GM19328 (cell line): ENCODE measurements around the gene WASHC1.
"Not testable (repeated sequence)": the region's sequence is repeated elsewhere in the genome, so short reads cannot be mapped to it uniquely, and the experiment has no call there.

ENCODE experiments used
- ATAC-seq: cut with Tn5 transposase; IDR thresholded peaks from one replicate; pipeline ENCODE4 v1.9.1; 2021; ENCODE audit warnings: mild to moderate bottlenecking, moderate library complexity; ENCODE audit not compliant: unreplicated experiment

The WASHC1 gene

DNA sequence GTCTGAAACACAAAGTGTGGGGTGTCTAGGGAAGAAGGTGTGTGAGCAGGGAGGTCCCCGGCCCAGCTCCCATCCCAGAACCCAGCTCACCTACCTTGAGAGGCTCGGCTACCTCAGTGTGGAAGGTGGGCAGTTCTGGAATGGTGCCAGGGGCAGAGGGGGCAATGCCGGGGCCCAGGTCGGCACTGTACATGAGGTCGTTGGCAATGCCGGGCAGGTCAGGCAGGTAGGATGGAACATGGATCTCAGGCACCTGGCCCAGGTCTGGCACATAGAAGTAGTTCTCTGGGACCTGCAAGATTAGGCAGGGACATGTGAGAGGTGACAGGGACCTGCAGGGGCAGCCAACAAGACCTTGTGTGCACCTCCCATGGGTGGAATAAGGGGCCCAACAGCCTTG, 12.4 kb downstream of the WASHC1 start:
- ATAC-seq = not testable (repeated sequence)

DNA sequence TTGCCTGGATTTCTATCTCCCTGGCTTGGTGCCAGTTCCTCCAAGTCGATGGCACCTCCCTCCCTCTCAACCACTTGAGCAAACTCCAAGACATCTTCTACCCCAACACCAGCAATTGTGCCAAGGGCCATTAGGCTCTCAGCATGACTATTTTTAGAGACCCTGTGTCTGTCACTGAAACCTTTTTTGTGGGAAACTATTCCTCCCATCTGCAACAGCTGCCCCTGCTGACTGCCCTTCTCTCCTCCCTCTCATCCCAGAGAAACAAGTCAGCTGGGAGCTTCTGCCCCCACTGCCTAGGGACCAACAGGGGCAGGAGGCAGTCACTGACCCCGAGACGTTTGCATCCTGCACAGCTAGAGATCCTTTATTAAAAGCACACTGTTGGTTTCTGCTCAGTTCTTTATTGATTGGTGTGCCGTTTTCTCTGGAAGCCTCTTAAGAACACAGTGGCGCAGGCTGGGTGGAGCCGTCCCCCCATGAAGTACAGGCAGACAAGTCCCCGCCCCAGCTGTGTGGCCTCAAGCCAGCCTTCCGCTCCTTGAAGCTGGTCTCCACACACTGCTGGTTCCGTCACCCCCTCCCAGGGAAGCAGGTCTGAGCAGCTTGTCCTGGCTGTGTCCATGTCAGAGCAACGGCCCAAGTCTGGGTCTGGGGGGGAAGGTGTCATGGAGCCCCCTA, 15.0 kb downstream of the WASHC1 start:
- not testable (repeated sequence) for ATAC-seq

DNA sequence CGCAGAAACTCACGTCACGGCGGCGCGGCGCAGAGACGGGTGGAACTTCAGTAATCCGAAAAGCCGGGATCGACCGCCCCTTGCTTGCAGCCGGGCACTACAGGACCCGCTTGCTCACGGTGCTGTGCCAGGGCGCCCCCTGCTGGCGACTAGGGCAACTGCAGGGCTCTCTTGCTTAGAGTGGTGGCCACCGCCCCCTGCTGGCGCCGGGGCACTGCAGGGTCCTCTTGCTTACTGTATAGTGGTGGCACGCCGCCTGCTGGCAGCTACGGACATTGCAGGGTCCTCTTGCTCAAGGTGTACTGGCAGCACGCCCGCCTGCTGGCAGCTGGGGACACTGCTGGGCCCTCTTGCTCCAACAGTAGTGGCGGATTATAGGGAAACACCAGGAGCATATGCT, 18.1 kb downstream of the WASHC1 start:
- not testable (repeated sequence) for ATAC-seq

GRCh38 chr9:10653-11053, 18.6 kb downstream of the WASHC1 start:
- ATAC-seq = not testable (repeated sequence)

DNA sequence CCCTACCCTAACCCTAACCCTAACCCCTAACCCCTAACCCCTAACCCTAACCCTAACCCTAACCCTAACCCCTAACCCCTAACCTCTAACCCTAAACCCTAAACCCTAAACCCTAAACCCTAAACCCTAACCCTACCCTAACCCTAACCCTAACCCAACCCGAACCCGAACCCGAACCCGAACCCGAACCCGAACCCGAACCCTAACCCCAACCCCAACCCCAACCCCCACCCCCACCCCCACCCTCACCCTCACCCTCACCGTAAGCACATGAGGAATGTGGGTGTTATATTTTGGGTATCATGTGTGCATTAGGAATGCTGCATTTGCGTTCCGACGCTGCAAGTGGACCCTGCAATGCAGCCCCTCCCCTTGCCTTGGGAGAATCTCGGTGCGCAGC, 19.0 kb downstream of the WASHC1 start:
- not testable (repeated sequence) for ATAC-seq
